H1 (cell line): Measurements from ENCODE around the gene TELO2. TPM values are rescaled to one million over a fixed set of nuclear protein-coding genes. Genes with fewer than 3 reads are reported as not detected.
A peak's percentile ranks its signal among the peaks of the same experiment; 100 is the strongest.

Experiments used
- CTCF ChIA-PET: fragments of 300-600 bp; sonication (Branson Sonifier 250); formaldehyde crosslinking; loops from one replicate; lab custom pipeline; 2021; ENCODE audit not compliant: partially characterized antibody; lab: Charles Lee
- POLR2A ChIA-PET: fragments of 300-600 bp; sonication (Branson Sonifier 250); formaldehyde crosslinking; loops from one replicate; lab custom pipeline; 2021; ENCODE audit warnings: inconsistent platforms; ENCODE audit not compliant: partially characterized antibody; lab: Charles Lee
- DNase-seq, 2 experiments: peaks; one replicate each; pipeline versions ENCODE4 v3.0.0 to v3.0.0-alpha.2; 2010 to 2022; ENCODE audit warnings: low spot score in 2 of 2, low read depth in 1 of 2, mixed read lengths in 1 of 2
- FAIRE-seq: peaks from 2 replicates; lab custom pipeline; 2011; peaks lifted over from hg19 to GRCh38; lab: Jason Lieb, UNC
- H2AFZ ChIP-seq: 2 replicates; pipeline ENCODE4 v1.8.1; 2012; ENCODE audit warnings: low read length, inconsistent platforms
- H2AK5ac ChIP-seq: 2 replicates; pipeline ENCODE4 v1.6.1; 2013; ENCODE audit warnings: low read depth, low read length
- H2BK120ac ChIP-seq: replicated peaks from 2 replicates; pipeline ENCODE3; 2013; ENCODE audit warnings: low read depth, low read length, inconsistent platforms
- H2BK12ac ChIP-seq: 2 replicates; pipeline ENCODE4 v1.6.1; 2013; ENCODE audit warnings: low read depth, low read length
- H2BK15ac ChIP-seq: 2 replicates; pipeline ENCODE4 v1.6.1; 2013; ENCODE audit warnings: low read length
- H2BK20ac ChIP-seq: 2 replicates; pipeline ENCODE4 v1.6.1; 2013; ENCODE audit warnings: low read length
- H2BK5ac ChIP-seq: 2 replicates; pipeline ENCODE4 v1.6.1; 2013; ENCODE audit warnings: low read depth, low read length
- H3K14ac ChIP-seq: 2 replicates; pipeline ENCODE4 v1.6.1; 2013; ENCODE audit warnings: inconsistent platforms; ENCODE audit not compliant: insufficient read length
- H3K18ac ChIP-seq: 2 replicates; pipeline ENCODE4 v1.6.1; 2013; ENCODE audit warnings: low read length; ENCODE audit errors: extremely low read depth
- H3K23ac ChIP-seq: 2 replicates; pipeline ENCODE4 v1.6.1; 2013; ENCODE audit warnings: inconsistent platforms; ENCODE audit not compliant: insufficient read length
- H3K23me2 ChIP-seq: 2 replicates; pipeline ENCODE4 v1.6.1; 2013; ENCODE audit warnings: low read depth, low read length
- H3K27ac ChIP-seq: 2 replicates; pipeline ENCODE4 v1.6.1; 2011; ENCODE audit warnings: low read depth, low read length, inconsistent platforms
- H3K27me3 ChIP-seq, 4 experiments: replicated peaks in 1 of 4; 1 replicate in 1 of 4; 2 replicates in 3 of 4; pipeline versions ENCODE4 v1.6.1 to v1.8.1; 2011 to 2013; ENCODE audit warnings: low read length in 3 of 4, mild to moderate bottlenecking in 3 of 4, inconsistent platforms in 2 of 4, mixed read lengths in 2 of 4, moderate library complexity in 1 of 4; ENCODE audit not compliant: control insufficient read depth in 3 of 4, insufficient read depth in 3 of 4; ENCODE audit errors: extremely low read depth in 1 of 4
- H3K36me3 ChIP-seq, 4 experiments: 2 replicates each; pipeline versions ENCODE4 v1.6.1 to v1.8.1; 2011 to 2013; ENCODE audit warnings: mild to moderate bottlenecking in 4 of 4, low read length in 3 of 4, moderate library complexity in 2 of 4, control low read depth in 1 of 4, inconsistent platforms in 1 of 4; ENCODE audit not compliant: insufficient read depth in 4 of 4, control insufficient read depth in 2 of 4
- H3K4ac ChIP-seq: replicated peaks from 2 replicates; pipeline ENCODE3; 2013; ENCODE audit warnings: low read length, low read depth, mixed read lengths, inconsistent platforms; ENCODE audit not compliant: insufficient read length
- H3K4me1 ChIP-seq, 4 experiments: replicated peaks in 1 of 4; 1 replicate in 1 of 4; 2 replicates in 3 of 4; pipeline versions ENCODE4 v1.6.1 to v1.8.1; 2011 to 2013; ENCODE audit warnings: low read length in 3 of 4, inconsistent platforms in 2 of 4, mixed read lengths in 1 of 4; ENCODE audit not compliant: insufficient read depth in 4 of 4, control insufficient read depth in 3 of 4
- H3K4me2 ChIP-seq, 2 experiments: 2 replicates each; pipeline versions ENCODE4 v1.6.1 to v1.8.1; 2011 to 2013; ENCODE audit warnings: low read depth in 2 of 2, low read length in 2 of 2, control low read depth in 1 of 2, inconsistent platforms in 1 of 2, mild to moderate bottlenecking in 1 of 2; ENCODE audit not compliant: insufficient read depth in 1 of 2
- H3K4me3 ChIP-seq, 4 experiments: fragments of 200-600, 300-600 bp in 1 of 4; sonication (generic), shearing (Covaris generic), sonication (Bioruptor Twin) in 1 of 4; 2 replicates each; pipeline versions ENCODE4 v1.5.1 to v1.8.1; 2011 to 2016; ENCODE audit warnings: low read length in 4 of 4, low read depth in 3 of 4, control low read depth in 2 of 4, inconsistent platforms in 2 of 4, mild to moderate bottlenecking in 2 of 4, mixed read lengths in 1 of 4, moderate library complexity in 1 of 4; ENCODE audit not compliant: insufficient read depth in 2 of 4; ENCODE audit errors: extremely low read depth in 1 of 4
- H3K56ac ChIP-seq: replicated peaks from 2 replicates; pipeline ENCODE3; 2013; ENCODE audit warnings: low read depth, mild to moderate bottlenecking, mixed read lengths, low read length, inconsistent platforms; ENCODE audit not compliant: insufficient read length
- H3K79me1 ChIP-seq: 2 replicates; pipeline ENCODE4 v1.6.1; 2013; ENCODE audit warnings: low read depth, low read length, control low read depth
- H3K79me2 ChIP-seq, 2 experiments: 2 replicates each; pipeline versions ENCODE4 v1.6.1 to v1.8.1; 2012 to 2013; ENCODE audit warnings: low read length in 2 of 2, mild to moderate bottlenecking in 2 of 2, inconsistent platforms in 1 of 2; ENCODE audit not compliant: insufficient read depth in 2 of 2, control insufficient read depth in 1 of 2
- H3K9ac ChIP-seq, 4 experiments: replicated peaks in 1 of 4; 1 replicate in 1 of 4; 2 replicates in 3 of 4; pipeline versions ENCODE4 v1.6.1 to v1.8.1; 2011 to 2013; ENCODE audit warnings: low read depth in 3 of 4, low read length in 3 of 4, control low read depth in 2 of 4, mild to moderate bottlenecking in 2 of 4, moderate library complexity in 2 of 4, inconsistent platforms in 1 of 4; ENCODE audit errors: extremely low read depth in 1 of 4
- H3K9me3 ChIP-seq, 2 experiments: 2 replicates each; pipeline versions ENCODE4 v1.6.1 to v1.8.1; 2012 to 2013; ENCODE audit warnings: mild to moderate bottlenecking in 2 of 2, moderate library complexity in 2 of 2, control low read depth in 1 of 2, inconsistent platforms in 1 of 2, low read depth in 1 of 2, low read length in 1 of 2, mixed read lengths in 1 of 2; ENCODE audit not compliant: insufficient read depth in 2 of 2
- H4K20me1 ChIP-seq, 2 experiments: replicated peaks in 1 of 2; 2 replicates each; pipeline versions ENCODE3 to v1.8.1; 2011 to 2013; ENCODE audit warnings: inconsistent platforms in 2 of 2, low read length in 2 of 2, mild to moderate bottlenecking in 1 of 2; ENCODE audit not compliant: insufficient read depth in 2 of 2, control insufficient read depth in 1 of 2
- H4K5ac ChIP-seq: 2 replicates; pipeline ENCODE4 v1.6.1; 2013; ENCODE audit warnings: low read length, low read depth, mixed read lengths, inconsistent platforms; ENCODE audit not compliant: insufficient read length
- H4K8ac ChIP-seq: 2 replicates; pipeline ENCODE4 v1.8.0; 2013; ENCODE audit warnings: mild to moderate bottlenecking, moderate library complexity, low read length, inconsistent platforms; ENCODE audit not compliant: insufficient read depth; ENCODE audit errors: extremely low read depth
- H4K91ac ChIP-seq: replicated peaks from 2 replicates; pipeline ENCODE3; 2013; ENCODE audit warnings: low read length, mixed read lengths, inconsistent platforms; ENCODE audit not compliant: insufficient read length
- ASH2L ChIP-seq: fragments of 200-600, 300-600 bp; sonication (generic); IDR thresholded peaks from one replicate; pipeline ENCODE4 v1.7.1; 2017; ENCODE audit warnings: low read length
- HDAC2 ChIP-seq, 2 experiments: fragments of 300-600 bp in 1 of 2; sonication (generic) in 1 of 2; IDR thresholded peaks; 2 replicates each; pipeline ENCODE4 v1.6.1; 2011 to 2012; ENCODE audit warnings: low read depth in 2 of 2, low read length in 2 of 2, mild to moderate bottlenecking in 2 of 2, moderate library complexity in 2 of 2, borderline replicate concordance in 1 of 2, inconsistent platforms in 1 of 2
- HDAC6 ChIP-seq: IDR thresholded peaks from one replicate; pipeline ENCODE4 v1.7.1; 2012; ENCODE audit warnings: low read depth, mild to moderate bottlenecking, inconsistent platforms, low read length, moderate library complexity
- JUN ChIP-seq: IDR thresholded peaks from 2 replicates; pipeline ENCODE4 v1.6.1; 2011; ENCODE audit warnings: low read depth, mild to moderate bottlenecking, improper control_type of control experiment, low read length
- JUND ChIP-seq: IDR thresholded peaks from 2 replicates; pipeline ENCODE4 v1.6.1; 2011; ENCODE audit warnings: mild to moderate bottlenecking, improper control_type of control experiment, low read length
- NANOG ChIP-seq: IDR thresholded peaks from 2 replicates; pipeline ENCODE4 v1.6.1; 2011; ENCODE audit warnings: low read length, low read depth, mild to moderate bottlenecking, inconsistent platforms; ENCODE audit not compliant: insufficient read depth, poor library complexity, severe bottlenecking
- POU5F1 ChIP-seq: IDR thresholded peaks from 2 replicates; pipeline ENCODE4 v1.6.1; 2011; ENCODE audit warnings: low read depth, mild to moderate bottlenecking, low read length, moderate library complexity
- RBBP5 ChIP-seq: IDR thresholded peaks from 2 replicates; pipeline ENCODE4 v1.7.1; 2012; ENCODE audit warnings: low read depth, mild to moderate bottlenecking, inconsistent platforms, low read length, moderate library complexity, borderline replicate concordance
- RFX5 ChIP-seq: IDR thresholded peaks from 2 replicates; pipeline ENCODE4 v1.6.1; 2011; ENCODE audit warnings: low read depth, low read length, improper control_type of control experiment, borderline replicate concordance
- SIRT6 ChIP-seq: IDR thresholded peaks from one replicate; pipeline ENCODE4 v1.7.1; 2012; ENCODE audit warnings: low read length, inconsistent platforms
- SP2 ChIP-seq: IDR thresholded peaks from 2 replicates; pipeline ENCODE4 v1.6.1; 2012; ENCODE audit warnings: mild to moderate bottlenecking, low read length, inconsistent platforms
- SUZ12 ChIP-seq: fragments of 200-600 bp; sonication (generic); IDR thresholded peaks from 2 replicates; pipeline ENCODE4 v1.6.1; 2012; ENCODE audit warnings: mild to moderate bottlenecking, inconsistent platforms, low read length, moderate library complexity, mixed read lengths
- TAF1 ChIP-seq: IDR thresholded peaks from 2 replicates; pipeline ENCODE4 v1.6.1; 2011; ENCODE audit warnings: mild to moderate bottlenecking, low read depth, low read length
- WGBS, 2 experiments: shearing (Covaris generic) in 1 of 2; methylation state at CpG; one replicate each; pipeline versions ENCODE4 v1.1.6 to v1.1.7; 2013 to 2015; ENCODE audit warnings: low lambda C conversion rate in 2 of 2, mixed read lengths in 2 of 2, inconsistent platforms in 1 of 2, low coverage in 1 of 2, missing lambda C conversion rate in 1 of 2; ENCODE audit not compliant: insufficient replicate concordance in 2 of 2, insufficient coverage in 1 of 2, insufficient read length in 1 of 2; ENCODE audit errors: extremely low coverage in 1 of 2, missing lambda C conversion rate in 1 of 2; 5-methylcytosine and 5-hydroxymethylcytosine counted together
- polyA plus RNA-seq, 7 experiments: library from polyadenylated mRNA; depleted of rRNA in 3 of 7; stranded (reverse) in 5 of 7; unstranded in 2 of 7; fragments of >200 nt in 5 of 7; fragments of 200-250 nt in 2 of 7; gene quantifications; 1 replicate in 5 of 7; 2 replicates in 1 of 7; 4 replicates in 1 of 7; pipeline versions ENCODE4 v1.2.1 to v1.2.3, GENCODE V29; 2011 to 2013; ENCODE audit warnings: missing spikeins in 2 of 7, mixed read lengths in 2 of 7
- total RNA-seq: library from RNA; stranded (reverse); fragmentation: NEBNext Ultra II Directional; extraction: Animal tissue kit (Norgen Biotek cat#: 25700); gene quantifications from 2 replicates; pipeline ENCODE4 v1.2.1, GENCODE V29; 2021
- TF ChIP-seq, protein P1 (sequence below): IDR thresholded peaks from 2 replicates; pipeline ENCODE4 v1.6.1; 2011; ENCODE audit warnings: low read depth, mild to moderate bottlenecking, low read length; ENCODE audit not compliant: insufficient read depth

The TELO2 gene
- total and polyA plus RNA-seq, 2 of the 8 experiments (the other 6 are each of a cell fraction or from before 2014, with no cell fraction given): 39.3 to 64.8 TPM

DNA sequence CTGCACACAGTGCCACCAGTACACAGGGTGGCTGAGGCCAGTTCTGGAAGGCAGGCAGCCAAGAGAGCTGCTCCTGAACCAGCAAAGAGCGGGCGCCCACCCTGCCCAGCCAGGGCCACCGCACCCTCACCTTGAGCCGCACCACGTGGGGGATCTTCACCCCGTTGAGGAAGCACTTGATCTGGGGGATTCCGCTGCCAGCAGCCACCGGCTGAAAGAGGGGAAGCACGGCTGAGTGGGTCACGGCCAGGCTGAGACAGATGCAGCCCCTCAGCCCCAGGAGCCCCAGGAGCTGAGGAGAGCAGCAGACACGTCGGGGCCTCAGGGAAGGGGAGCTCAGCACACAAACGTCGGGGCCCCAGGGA lies 34.2 kb upstream of the TELO2 start:
- no peak overlapping the region for H4K5ac ChIP-seq
- H3K23ac ChIP-seq: no peak overlapping the region
- no peak overlapping the region for H2BK12ac ChIP-seq
- H3K14ac ChIP-seq: no peak overlapping the region
- no peaks in the 10 kb centered on the region for H3K9me3 ChIP-seq
- no peak overlapping the region for H2BK5ac ChIP-seq
- H4K91ac ChIP-seq: no peak overlapping the region
- H3K27ac ChIP-seq: no peak overlapping the region
- no peak overlapping the region for H3K4me2 ChIP-seq
- H3K4me3 ChIP-seq: no peak overlapping the region
- H2BK20ac ChIP-seq: no peak overlapping the region
- H3K18ac ChIP-seq: no peak overlapping the region
- ChIA-PET POLR2A (interaction anchor here (0.6 to 2.2 kb wide), 4 partner anchors 11 to 144 kb away, joined by 3 to 6 read pairs (median 3); no protein-coding TSS in a partner anchor), CTCF (interaction anchor here (0.6 to 0.8 kb wide), 3 partner anchors 12 to 99 kb away, joined by 3 to 4 read pairs (median 3); no protein-coding TSS in a partner anchor)
- H3K4ac ChIP-seq: no peak overlapping the region
- no peaks in the 10 kb centered on the region for H3K4me1 ChIP-seq
- no peak overlapping the region for H2AK5ac ChIP-seq
- H3K79me1 ChIP-seq: no peaks in the 10 kb centered on the region; the same call in 1 of the 2 replicates
- no peak overlapping the region for H3K9ac ChIP-seq
- 91% methylated on average over 9 of the region's 14 CpGs; no CpG with 5 or more reads in 1 of the 2 experiments for WGBS, 2 experiments
- H3K36me3 ChIP-seq: peaks cover 0 to 39% (median 9%) of the 10 kb centered on the region in 4 experiments; a peak in 6 of 8 replicates
- no peaks in the 10 kb centered on the region for H3K27me3 ChIP-seq
- H2BK120ac ChIP-seq: no peak overlapping the region
- H3K79me2 ChIP-seq: no peaks in the 10 kb centered on the region; a peak in 1 of 4 replicates
- peak in 1 of 2 experiments; percentile 17 for DNase-seq
- no peak overlapping the region for H4K8ac ChIP-seq
- no peak overlapping the region for H3K56ac ChIP-seq
- no peak overlapping the region for H2AFZ ChIP-seq
- H3K23me2 ChIP-seq: no peaks in the 10 kb centered on the region
- no peak for FAIRE-seq
- H4K20me1 ChIP-seq: peaks cover 0 to 7% of the 10 kb centered on the region in 2 experiments
- no peak overlapping the region for H2BK15ac ChIP-seq
- TF ChIP-seq RFX5 (no peak), JUN (no peak), JUND (no peak), HDAC6 (no peak), POU5F1 (no peak), HDAC2 (IDR thresholded peaks at IDR 0.05; ENCODE audit: borderline replicate concordance in 1 of 2, low read depth in 2 of 2, low read length in 2 of 2) (no peak), SUZ12 (no peak), TAF1 (no peak), SIRT6 (no peak), RBBP5 (no peak), SP2 (no peak), NANOG (no peak), ASH2L (no peak)
- TF ChIP-seq, protein P1, sequence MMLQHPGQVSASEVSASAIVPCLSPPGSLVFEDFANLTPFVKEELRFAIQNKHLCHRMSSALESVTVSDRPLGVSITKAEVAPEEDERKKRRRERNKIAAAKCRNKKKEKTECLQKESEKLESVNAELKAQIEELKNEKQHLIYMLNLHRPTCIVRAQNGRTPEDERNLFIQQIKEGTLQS: no peak
